GM18951 (cell line): Measurements from ENCODE around the gene BCL7A.

Experiments used
- POLR2A ChIP-seq: IDR thresholded peaks from 4 replicates; pipeline ENCODE4 v1.6.1; 2011; ENCODE audit warnings: mild to moderate bottlenecking; ENCODE audit not compliant: insufficient read length, insufficient read depth; ENCODE audit errors: extremely low read depth
- in situ Hi-C: fragments of 300-500 bp; cut with MboI; formaldehyde crosslinking; loops from one replicate; pipeline ENCODE4 v1.12.0; 2022; ENCODE audit warnings: low sequenced_read_pairs, mixed read lengths, inconsistent platforms; ENCODE audit not compliant: unreplicated experiment

The BCL7A gene

GRCh38 chr12:122058549-122059149 is 37.0 kb downstream of the BCL7A start:
- in situ Hi-C loops, result no loop called here
- TF ChIP-seq POLR2A, result no peak

DNA sequence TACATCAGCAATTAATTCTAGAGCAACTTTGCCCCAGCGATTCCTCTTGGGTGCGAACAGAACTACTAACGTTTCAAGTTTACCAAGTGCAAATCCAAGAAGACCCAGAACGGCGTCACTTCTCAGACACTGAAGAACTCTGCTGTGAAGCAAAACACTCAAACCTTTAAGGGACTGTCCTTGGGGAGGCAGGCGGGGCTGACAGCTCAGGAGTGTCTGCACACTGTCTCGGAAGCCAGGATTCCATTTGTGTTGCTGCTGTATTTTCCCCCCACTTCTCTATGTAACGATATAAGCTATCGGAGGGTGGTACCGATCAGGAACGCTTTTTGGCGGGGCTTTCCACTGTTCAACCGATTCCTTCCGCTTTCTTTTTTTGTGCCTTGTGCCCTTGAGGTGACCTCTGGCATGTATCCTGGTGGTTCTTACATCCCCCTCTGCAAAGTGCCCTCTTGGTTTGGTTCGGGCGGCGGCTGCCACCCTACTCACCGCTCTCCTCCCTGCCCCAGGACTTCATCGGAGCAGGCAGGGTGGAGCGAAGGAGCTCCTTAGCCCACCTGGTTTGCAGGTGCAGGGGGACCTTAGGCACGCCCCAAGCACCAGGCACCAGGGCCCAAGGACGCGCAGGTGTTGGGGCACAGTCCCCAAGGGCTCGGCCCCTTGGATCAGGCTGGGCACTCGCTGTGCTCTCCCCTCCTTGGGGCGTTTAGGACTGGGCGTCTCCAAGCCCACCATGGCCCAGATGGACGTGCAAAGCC is 37.7 kb downstream of the BCL7A start:
- no peak for TF ChIP-seq POLR2A
- in situ Hi-C loops, result no loop called here

DNA sequence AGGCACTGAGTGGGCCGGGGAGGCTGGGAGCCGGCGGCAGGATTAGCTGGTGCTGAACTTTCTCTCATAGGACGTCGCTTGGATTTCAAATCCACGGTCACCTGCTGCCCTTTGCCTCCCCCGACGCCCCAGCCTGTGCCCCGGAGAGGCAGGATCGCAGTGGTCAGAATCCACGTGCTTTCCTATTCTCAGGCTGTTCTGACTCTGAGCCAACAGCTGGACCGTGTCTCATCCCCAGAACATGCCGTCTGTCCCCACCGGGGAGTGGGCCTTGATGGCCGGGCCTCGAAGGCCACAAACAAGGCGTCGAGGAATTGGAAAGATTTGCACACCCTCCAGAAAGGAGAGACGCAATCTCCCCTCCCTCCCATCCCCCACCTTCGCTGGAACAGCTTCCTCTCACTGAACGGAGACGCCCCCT is 38.4 kb downstream of the BCL7A start:
- TF ChIP-seq POLR2A, result no peak
- in situ Hi-C loops, result no loop called here

DNA sequence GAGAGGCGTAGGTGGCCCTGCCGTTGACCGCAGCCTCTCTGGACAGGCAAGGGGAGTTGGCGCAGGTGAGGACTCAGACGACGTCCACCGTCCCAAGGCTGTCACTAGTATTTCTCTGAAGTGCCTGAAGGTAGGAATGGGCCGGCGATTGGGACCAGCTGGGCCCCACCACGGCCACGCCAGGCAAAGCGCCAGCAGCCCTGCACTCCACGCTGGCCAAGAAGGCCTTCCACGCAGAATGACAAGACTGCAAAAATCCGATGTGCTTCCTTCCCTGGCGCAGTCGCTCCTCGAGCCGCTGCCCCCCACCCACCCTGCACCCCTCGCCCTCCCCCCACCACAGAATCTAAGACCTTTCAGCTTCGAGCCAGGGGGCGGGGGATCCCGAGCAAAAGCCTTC is 39.6 kb downstream of the BCL7A start:
- TF ChIP-seq POLR2A, result no peak
- in situ Hi-C loops, result no loop called here

DNA sequence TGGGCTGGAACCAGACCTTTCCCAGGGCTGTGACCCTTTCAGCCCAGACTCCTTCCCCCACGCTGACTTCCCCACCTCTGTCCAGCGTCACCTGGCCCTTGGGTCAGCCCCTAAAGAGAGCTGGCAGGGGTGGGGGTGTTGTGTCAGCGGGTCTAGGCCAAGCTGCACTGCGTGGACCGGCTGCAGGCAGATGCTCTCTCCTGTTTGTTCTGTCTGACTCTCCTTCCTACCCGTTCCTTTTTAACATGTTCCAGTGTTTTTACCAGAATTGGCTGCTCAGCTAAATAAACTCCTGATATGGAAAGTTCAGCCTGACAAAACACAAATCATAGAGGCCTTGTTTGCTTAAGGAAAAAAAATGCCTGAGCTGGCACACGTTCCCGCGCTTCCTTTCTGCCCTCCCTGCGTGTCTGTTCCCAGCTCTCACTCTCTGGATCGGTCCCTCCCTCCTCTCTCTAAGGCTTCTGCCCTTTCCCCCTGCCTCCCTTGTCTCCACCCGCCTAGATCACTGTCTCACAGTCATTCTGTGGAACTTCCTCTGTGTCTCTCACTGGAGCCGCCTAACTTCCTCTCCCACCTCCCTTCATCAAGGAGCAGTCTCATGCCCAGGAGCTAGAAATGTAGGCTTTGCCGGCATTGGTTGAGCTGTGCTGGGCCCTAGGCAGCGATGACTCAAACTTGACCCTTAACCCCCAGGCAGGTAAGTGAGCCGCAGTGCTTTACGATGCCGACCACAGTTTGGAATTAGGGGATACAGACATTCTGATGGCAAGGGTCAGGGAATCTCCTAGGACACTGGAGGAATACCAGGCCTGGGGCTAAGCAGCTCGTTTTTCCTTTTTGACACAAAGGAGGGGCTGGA is 41.4 kb downstream of the BCL7A start:
- TF ChIP-seq POLR2A, result no peak
- in situ Hi-C loops, result no loop called here

DNA sequence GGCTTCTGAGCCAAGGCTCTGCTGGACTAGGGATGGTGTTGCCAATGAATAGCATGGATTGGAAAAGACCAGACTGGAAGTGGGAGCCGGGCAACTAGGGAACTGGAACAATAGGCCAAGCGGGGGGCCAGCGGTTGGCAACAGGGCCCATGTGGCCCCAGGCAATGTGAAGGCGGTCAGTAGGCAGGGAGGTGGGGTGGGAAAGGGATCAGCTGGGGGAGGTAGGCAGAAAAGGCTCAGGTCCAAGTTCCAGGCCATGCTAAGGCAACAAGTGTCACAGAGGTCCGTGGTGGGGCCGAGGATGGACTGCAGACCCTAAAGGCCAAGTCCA is 42.0 kb downstream of the BCL7A start:
- no peak for TF ChIP-seq POLR2A
- in situ Hi-C loops, result no loop called here

GRCh38 chr12:122064025-122064777 is 42.5 kb downstream of the BCL7A start:
- in situ Hi-C loops, result no loop called here
- TF ChIP-seq POLR2A, result no peak

DNA sequence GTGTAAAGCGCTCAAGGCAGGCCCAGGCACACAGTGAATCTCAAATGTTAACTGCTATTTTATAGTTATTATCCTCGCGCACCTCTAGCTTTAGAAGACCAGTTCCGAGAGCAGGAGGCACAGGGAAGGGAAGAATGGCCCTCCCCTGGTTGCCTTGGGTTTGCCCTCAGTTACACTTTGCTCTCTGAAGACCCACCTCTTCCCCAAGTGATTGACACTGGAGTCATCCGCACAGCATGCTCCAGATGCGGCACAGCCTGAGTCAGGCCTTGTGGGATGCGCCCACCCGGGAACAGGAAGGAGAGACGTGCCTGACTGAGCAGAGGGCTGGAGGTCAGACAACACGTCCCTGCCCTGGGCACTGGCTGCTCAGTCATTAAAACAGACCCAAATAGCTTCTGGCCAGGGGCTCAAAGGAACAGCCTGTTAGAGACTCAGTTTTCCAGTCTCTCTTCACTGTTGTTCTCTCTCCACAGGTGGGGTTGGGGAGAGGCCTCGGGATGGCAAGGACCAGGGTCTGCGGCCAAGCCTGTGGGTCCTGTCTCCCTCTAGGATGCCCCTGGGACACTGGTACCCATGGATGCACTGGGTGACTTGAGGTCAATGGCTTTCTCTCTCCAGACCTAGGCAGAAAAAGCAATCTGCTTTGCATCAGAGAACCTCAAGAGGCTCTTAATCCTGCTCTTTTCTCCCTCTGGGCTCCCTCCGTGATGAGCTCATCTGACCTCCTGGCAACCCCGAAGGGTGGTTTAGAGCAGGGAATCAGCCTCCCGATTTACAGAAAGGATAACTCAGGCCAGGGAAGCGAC is 43.3 kb downstream of the BCL7A start:
- TF ChIP-seq POLR2A, result no peak
- in situ Hi-C loops, result no loop called here

DNA sequence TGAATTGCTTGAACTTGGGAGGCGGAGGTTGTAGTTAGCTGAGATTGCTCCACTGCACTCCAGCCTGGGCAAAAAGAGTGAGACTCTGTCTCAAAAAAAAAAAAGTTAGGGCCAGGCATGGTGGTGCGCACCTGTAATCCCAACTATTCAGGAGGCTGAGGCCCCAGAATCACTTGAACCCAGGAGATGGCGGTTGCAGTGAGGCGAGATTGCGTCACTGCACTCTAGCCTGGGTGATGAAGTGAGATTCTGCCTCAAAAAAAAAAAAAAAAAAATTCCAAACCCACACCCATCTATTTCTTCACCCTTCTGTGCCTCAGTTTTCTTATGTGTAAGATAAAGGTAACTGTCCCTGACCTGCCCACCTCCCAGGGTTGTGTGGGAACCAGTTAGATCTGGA is 45.9 kb downstream of the BCL7A start:
- in situ Hi-C loops, result no loop called here
- no peak for TF ChIP-seq POLR2A

GRCh38 chr12:122067966-122068365 is 46.3 kb downstream of the BCL7A start:
- in situ Hi-C loops, result no loop called here
- no peak for TF ChIP-seq POLR2A

GRCh38 chr12:122072031-122072970 is 50.6 kb downstream of the BCL7A start:
- TF ChIP-seq POLR2A, result no peak
- in situ Hi-C loops, result no loop called here

DNA sequence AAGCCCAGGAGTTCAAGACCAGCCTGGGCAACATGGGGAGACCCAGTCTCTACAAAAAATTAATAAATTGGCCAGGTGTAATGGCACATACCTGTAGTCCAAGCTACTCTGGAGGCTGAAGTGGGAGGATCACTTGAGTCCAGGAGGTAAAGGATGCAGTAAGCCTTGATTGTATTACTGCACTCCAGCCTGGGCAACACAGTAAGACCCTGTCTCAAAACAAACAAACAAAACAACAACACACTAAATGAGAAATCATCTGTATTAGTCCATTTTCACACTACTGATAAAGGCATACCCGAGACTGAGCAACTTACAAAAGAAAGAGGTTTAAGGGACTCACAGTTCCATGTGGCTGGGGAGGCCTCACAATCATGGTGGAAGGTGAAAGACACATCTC is 52.1 kb downstream of the BCL7A start:
- in situ Hi-C loops, result no loop called here
- TF ChIP-seq POLR2A, result no peak
